MM.1S (cell line): ENCODE results near the gene ZMIZ1.

Source experiments
- EZH2 ChIP-seq: fragments of 300-600 bp; sonication (generic); optimal IDR thresholded peaks from 2 replicates; pipeline ENCODE3; 2017; ENCODE audit warnings: low read depth, mild to moderate bottlenecking, antibody characterized with exemption, low read length, mixed read lengths
- TF ChIP-seq, protein P1 (sequence below): fragments of 300-600 bp; sonication (generic); IDR thresholded peaks from 2 replicates; pipeline ENCODE4 v1.5.1; 2016; ENCODE audit warnings: antibody characterized with exemption, low read length, mixed read lengths

DNA sequence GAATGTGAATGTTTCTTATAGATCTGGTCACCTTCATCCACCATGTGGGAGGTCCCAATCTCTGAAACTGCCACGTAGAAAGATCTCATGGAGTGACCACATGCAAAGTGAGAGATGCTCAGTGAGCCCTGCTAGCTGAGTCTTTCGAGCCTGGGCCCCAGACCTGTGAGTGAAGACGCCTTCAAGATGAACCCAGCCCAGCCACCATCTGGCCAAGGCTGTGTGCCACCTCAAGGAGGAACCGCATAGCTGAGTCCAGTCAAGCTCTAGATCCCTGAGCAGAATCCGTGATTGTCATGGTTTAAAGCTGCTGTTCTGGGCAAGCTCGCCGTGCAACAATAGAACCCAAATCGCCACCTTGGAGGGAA is 258.3 kb downstream of the ZMIZ1 start:
- TF ChIP-seq, protein P1, sequence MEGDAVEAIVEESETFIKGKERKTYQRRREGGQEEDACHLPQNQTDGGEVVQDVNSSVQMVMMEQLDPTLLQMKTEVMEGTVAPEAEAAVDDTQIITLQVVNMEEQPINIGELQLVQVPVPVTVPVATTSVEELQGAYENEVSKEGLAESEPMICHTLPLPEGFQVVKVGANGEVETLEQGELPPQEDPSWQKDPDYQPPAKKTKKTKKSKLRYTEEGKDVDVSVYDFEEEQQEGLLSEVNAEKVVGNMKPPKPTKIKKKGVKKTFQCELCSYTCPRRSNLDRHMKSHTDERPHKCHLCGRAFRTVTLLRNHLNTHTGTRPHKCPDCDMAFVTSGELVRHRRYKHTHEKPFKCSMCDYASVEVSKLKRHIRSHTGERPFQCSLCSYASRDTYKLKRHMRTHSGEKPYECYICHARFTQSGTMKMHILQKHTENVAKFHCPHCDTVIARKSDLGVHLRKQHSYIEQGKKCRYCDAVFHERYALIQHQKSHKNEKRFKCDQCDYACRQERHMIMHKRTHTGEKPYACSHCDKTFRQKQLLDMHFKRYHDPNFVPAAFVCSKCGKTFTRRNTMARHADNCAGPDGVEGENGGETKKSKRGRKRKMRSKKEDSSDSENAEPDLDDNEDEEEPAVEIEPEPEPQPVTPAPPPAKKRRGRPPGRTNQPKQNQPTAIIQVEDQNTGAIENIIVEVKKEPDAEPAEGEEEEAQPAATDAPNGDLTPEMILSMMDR: no peak
- no peak for TF ChIP-seq EZH2
